Parathyroid adenoma (tissue), 2 donors: ENCODE results near the gene RAB18.
"Not testable (repeated sequence)": the region's sequence is repeated elsewhere in the genome, so short reads cannot be mapped to it uniquely, and the experiment has no call there.

ENCODE experiments used
- H2AFZ ChIP-seq: fragments of 300-600 bp; sonication (generic); one replicate; pipeline ENCODE4 v1.7.0; 2017; ENCODE audit warnings: antibody characterized with exemption, mild to moderate bottlenecking
- H3K27ac ChIP-seq: fragments of 300-600 bp; sonication (generic); one replicate; pipeline ENCODE4 v1.7.0; 2017
- H3K27me3 ChIP-seq: fragments of 300-600 bp; sonication (generic); one replicate; pipeline ENCODE4 v1.7.0; 2017; ENCODE audit warnings: low read length; ENCODE audit not compliant: control insufficient read depth, insufficient read depth
- H3K36me3 ChIP-seq: fragments of 300-600 bp; sonication (generic); one replicate; pipeline ENCODE4 v1.7.0; 2017; ENCODE audit warnings: low read length; ENCODE audit not compliant: control insufficient read depth, insufficient read depth
- H3K4me1 ChIP-seq: fragments of 300-600 bp; sonication (generic); one replicate; pipeline ENCODE4 v1.7.0; 2017; ENCODE audit warnings: control low read depth
- H3K4me2 ChIP-seq: fragments of 300-600 bp; sonication (generic); one replicate; pipeline ENCODE4 v1.7.0; 2017; ENCODE audit warnings: low read length
- H3K4me3 ChIP-seq: fragments of 300-600 bp; sonication (generic); one replicate; pipeline ENCODE4 v1.7.0; 2017; ENCODE audit warnings: low read depth, low read length
- H3K79me2 ChIP-seq: fragments of 300-600 bp; sonication (generic); one replicate; pipeline ENCODE4 v1.7.0; 2017; ENCODE audit warnings: control low read depth
- H3K9ac ChIP-seq: fragments of 300-600 bp; sonication (generic); one replicate; pipeline ENCODE4 v1.7.0; 2017; ENCODE audit warnings: mild to moderate bottlenecking
- H3K9me3 ChIP-seq: fragments of 300-600 bp; sonication (generic); one replicate; pipeline ENCODE4 v1.7.0; 2017; ENCODE audit warnings: low read length; ENCODE audit not compliant: control insufficient read depth
- CTCF ChIP-seq: fragments of 300-600 bp; sonication (generic); IDR thresholded peaks from one replicate; pipeline ENCODE4 v1.7.0; 2017; ENCODE audit warnings: antibody characterized with exemption, mild to moderate bottlenecking
- donor health status: primary hyperparathyroidism.

Gene RAB18

GRCh38 chr10:27564880-27565279 lies 60.8 kb downstream of the RAB18 start:
- Histone ChIP-seq H3K36me3 (no peaks in the 10 kb centered on the region), H3K4me3 (no peak overlapping the region), H3K79me2 (no peaks in the 10 kb centered on the region), H3K4me1 (no peaks in the 10 kb centered on the region), H3K27me3 (no peaks in the 10 kb centered on the region), H2AFZ (no peak overlapping the region), H3K9me3 (no peaks in the 10 kb centered on the region), H3K9ac (no peak overlapping the region), H3K4me2 (no peak overlapping the region), H3K27ac (no peak overlapping the region)
- no peak for TF ChIP-seq CTCF

GRCh38 chr10:27568196-27569175 lies 64.4 kb downstream of the RAB18 start:
- no peak overlapping the region for H3K27ac ChIP-seq
- no peaks in the 10 kb centered on the region for H3K4me1 ChIP-seq
- H3K9ac ChIP-seq, result no peak overlapping the region
- no peak overlapping the region for H3K4me2 ChIP-seq
- H2AFZ ChIP-seq, result no peak overlapping the region
- no peaks in the 10 kb centered on the region for H3K9me3 ChIP-seq
- H3K36me3 ChIP-seq, result no peaks in the 10 kb centered on the region
- no peak overlapping the region for H3K4me3 ChIP-seq
- no peak for TF ChIP-seq CTCF
- no peaks in the 10 kb centered on the region for H3K79me2 ChIP-seq
- H3K27me3 ChIP-seq, result no peaks in the 10 kb centered on the region

- TF ChIP-seq CTCF, result no peak
- Histone ChIP-seq H3K9ac (no peak overlapping the region), H3K27ac (no peak overlapping the region)
Observed at GRCh38 chr10:27569946-27570345, 65.8 kb downstream of the RAB18 start.

GRCh38 chr10:27577038-27577437 lies 72.9 kb downstream of the RAB18 start:
- not testable (repeated sequence) for H3K4me3 ChIP-seq, H3K27me3 ChIP-seq, H3K36me3 ChIP-seq, H3K4me1 ChIP-seq, H3K9ac ChIP-seq, H3K9me3 ChIP-seq, H3K4me2 ChIP-seq, H3K27ac ChIP-seq, H3K79me2 ChIP-seq, H2AFZ ChIP-seq

More at GRCh38 chr10:27569946-27570345, 65.8 kb downstream of the RAB18 start:
- Histone ChIP-seq H3K79me2 (no peaks in the 10 kb centered on the region), H2AFZ (no peak overlapping the region), H3K9me3 (no peaks in the 10 kb centered on the region), H3K27me3 (no peaks in the 10 kb centered on the region), H3K36me3 (no peaks in the 10 kb centered on the region), H3K4me3 (no peak overlapping the region), H3K4me1 (no peaks in the 10 kb centered on the region), H3K4me2 (no peak overlapping the region)

GRCh38 chr10:27578316-27578715 lies 74.2 kb downstream of the RAB18 start:
- Histone ChIP-seq H3K4me1 (no peaks in the 10 kb centered on the region), H3K27ac (no peak overlapping the region), H3K9ac (no peak overlapping the region), H3K79me2 (no peaks in the 10 kb centered on the region), H3K4me3 (no peak overlapping the region), H3K27me3 (no peaks in the 10 kb centered on the region), H2AFZ (no peak overlapping the region), H3K36me3 (no peaks in the 10 kb centered on the region), H3K9me3 (no peaks in the 10 kb centered on the region), H3K4me2 (no peak overlapping the region)
- no peak for TF ChIP-seq CTCF
